HUES6 (cell line): ENCODE results near the gene TMEM165.

Experiments used
- H3K27ac ChIP-seq: 2 replicates; pipeline ENCODE4 v1.7.0; 2013; ENCODE audit warnings: low read depth, mild to moderate bottlenecking, low read length, inconsistent platforms
- H3K27me3 ChIP-seq: 2 replicates; pipeline ENCODE4 v1.6.1; 2013; ENCODE audit warnings: low read length; ENCODE audit not compliant: control insufficient read depth, insufficient read depth
- H3K36me3 ChIP-seq: 2 replicates; pipeline ENCODE4 v1.6.1; 2013; ENCODE audit warnings: low read length; ENCODE audit not compliant: control insufficient read depth, insufficient read depth
- H3K4me1 ChIP-seq: 2 replicates; pipeline ENCODE4 v1.6.1; 2013; ENCODE audit warnings: low read length; ENCODE audit not compliant: control insufficient read depth, insufficient read depth
- H3K4me3 ChIP-seq: 2 replicates; pipeline ENCODE4 v1.5.1; 2013; ENCODE audit warnings: low read depth, low read length
- H3K9ac ChIP-seq: one replicate; pipeline ENCODE4 v1.6.1; 2013; ENCODE audit warnings: mild to moderate bottlenecking, low read length
- H3K9me3 ChIP-seq: 2 replicates; pipeline ENCODE4 v1.6.1; 2013; ENCODE audit warnings: low read depth, low read length; ENCODE audit not compliant: control insufficient read depth, insufficient read depth

Gene TMEM165

GRCh38 chr4:55437823-55438222, 42.1 kb downstream of the TMEM165 start:
- H3K4me3 ChIP-seq = no peak overlapping the region
- H3K4me1 ChIP-seq = peaks cover 6% of the 10 kb centered on the region
- H3K36me3 ChIP-seq = peaks cover 81% of the 10 kb centered on the region
- H3K27ac ChIP-seq = no peak overlapping the region
- H3K9ac ChIP-seq = no peak overlapping the region
- no peaks in the 10 kb centered on the region for H3K27me3 ChIP-seq
- H3K9me3 ChIP-seq = no peaks in the 10 kb centered on the region

DNA sequence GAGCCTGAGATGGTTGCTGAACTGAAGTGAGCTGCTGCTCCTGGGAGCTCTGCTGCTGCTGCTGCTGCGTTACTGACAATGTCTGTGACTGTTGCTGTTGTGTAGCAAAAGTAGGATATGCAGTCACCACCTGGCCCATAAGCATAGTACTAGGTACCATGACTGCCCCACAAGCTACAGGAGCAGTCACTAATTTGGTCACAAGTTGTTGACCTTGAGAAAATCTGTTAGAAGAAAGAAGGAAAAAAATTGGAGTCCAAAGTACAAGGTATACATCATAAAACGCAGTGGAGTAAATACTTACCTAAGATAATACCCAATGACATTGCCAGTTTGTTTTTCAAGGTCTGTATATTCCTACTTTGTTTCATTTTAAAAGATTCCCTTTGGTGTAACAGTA, 42.6 kb downstream of the TMEM165 start:
- Histone ChIP-seq H3K36me3 (peaks cover 80% of the 10 kb centered on the region), H3K4me3 (no peak overlapping the region), H3K9ac (no peak overlapping the region), H3K27me3 (no peaks in the 10 kb centered on the region), H3K9me3 (no peaks in the 10 kb centered on the region), H3K27ac (no peak overlapping the region), H3K4me1 (0 out of 2 replicates have a peak, but pooled peaks cover under 1% of the 10 kb centered on the region)

DNA sequence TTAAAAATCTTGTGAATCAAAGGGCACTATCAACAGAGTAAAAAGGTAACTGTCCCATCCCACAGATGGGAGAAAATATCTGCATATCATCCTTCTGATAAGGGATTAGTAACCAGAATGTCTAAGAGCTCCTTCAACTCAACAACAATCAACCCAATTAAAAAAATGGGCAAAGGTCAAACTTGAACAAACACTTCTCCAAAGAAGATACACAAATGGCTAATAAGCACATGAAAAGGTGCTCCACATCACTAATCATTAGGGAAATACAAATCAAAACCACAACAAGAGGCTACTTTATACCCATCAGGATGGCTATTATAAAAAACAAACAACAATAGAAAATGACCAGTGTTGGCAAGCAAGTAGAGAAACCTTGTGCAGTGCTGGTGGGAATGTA, 43.3 kb downstream of the TMEM165 start:
- Histone ChIP-seq H3K4me1 (no peaks in the 10 kb centered on the region), H3K9ac (no peak overlapping the region), H3K36me3 (peaks cover 81% of the 10 kb centered on the region), H3K9me3 (no peaks in the 10 kb centered on the region), H3K27me3 (no peaks in the 10 kb centered on the region), H3K27ac (no peak overlapping the region), H3K4me3 (no peak overlapping the region)

DNA sequence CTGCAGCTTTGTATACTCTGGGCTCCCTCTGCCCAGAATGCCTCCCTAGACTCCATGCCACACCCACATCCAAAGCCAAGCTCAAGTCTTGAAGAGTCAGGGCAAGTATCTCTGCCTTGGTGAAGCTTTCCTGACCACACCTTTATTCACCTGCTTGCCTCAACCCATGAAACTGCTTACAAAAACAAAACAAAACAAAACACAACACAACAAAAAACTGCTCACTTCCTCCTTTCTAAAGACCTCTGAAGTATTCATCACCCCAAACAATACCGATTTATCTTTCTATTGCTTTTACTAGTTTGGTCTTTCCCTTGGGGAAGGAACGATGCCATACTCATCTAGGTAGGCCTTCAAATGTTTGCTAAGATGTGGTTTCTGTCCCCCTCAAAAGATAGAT, 45.0 kb downstream of the TMEM165 start:
- Histone ChIP-seq H3K27ac (no peak overlapping the region), H3K9me3 (no peaks in the 10 kb centered on the region), H3K36me3 (peaks cover 78% of the 10 kb centered on the region), H3K27me3 (no peaks in the 10 kb centered on the region), H3K4me1 (no peaks in the 10 kb centered on the region), H3K4me3 (no peak overlapping the region), H3K9ac (no peak overlapping the region)

- no peak overlapping the region for H3K4me3 ChIP-seq
- peaks cover 67% of the 10 kb centered on the region for H3K36me3 ChIP-seq
- no peaks in the 10 kb centered on the region for H3K4me1 ChIP-seq
- H3K9me3 ChIP-seq = no peaks in the 10 kb centered on the region
- no peaks in the 10 kb centered on the region for H3K27me3 ChIP-seq
- no peak overlapping the region for H3K27ac ChIP-seq
- H3K9ac ChIP-seq = no peak overlapping the region
Observed at GRCh38 chr4:55442541-55442940, 46.8 kb downstream of the TMEM165 start.

DNA sequence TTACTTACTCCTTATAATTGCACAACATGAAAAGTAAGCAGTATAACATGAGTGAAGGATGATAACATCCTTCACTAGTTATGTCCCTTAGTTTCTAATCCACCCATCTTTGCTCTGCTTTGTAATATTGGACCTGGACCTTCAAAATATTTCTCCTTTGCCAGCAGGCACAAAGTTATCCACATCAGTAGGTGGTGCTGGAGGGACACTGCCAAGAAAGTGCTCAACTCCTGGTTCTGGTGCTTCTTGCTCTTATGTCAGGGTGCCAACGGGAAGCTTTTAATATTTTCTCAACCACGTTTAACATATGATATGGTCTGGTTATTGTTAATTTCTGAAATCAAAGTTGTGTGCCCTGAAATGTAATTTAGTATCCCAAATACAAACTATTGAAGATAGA, 49.1 kb downstream of the TMEM165 start:
- Histone ChIP-seq H3K36me3 (peaks cover 73% of the 10 kb centered on the region), H3K27me3 (no peaks in the 10 kb centered on the region), H3K27ac (no peak overlapping the region), H3K4me3 (no peak overlapping the region), H3K9ac (no peak overlapping the region), H3K9me3 (no peaks in the 10 kb centered on the region), H3K4me1 (no peaks in the 10 kb centered on the region)

GRCh38 chr4:55445921-55446577, 50.3 kb downstream of the TMEM165 start:
- no peak overlapping the region for H3K4me3 ChIP-seq
- H3K27ac ChIP-seq = no peak overlapping the region
- H3K9ac ChIP-seq = no peak overlapping the region
- no peaks in the 10 kb centered on the region for H3K9me3 ChIP-seq
- H3K27me3 ChIP-seq = no peaks in the 10 kb centered on the region
- H3K4me1 ChIP-seq = no peaks in the 10 kb centered on the region
- peaks cover 74% of the 10 kb centered on the region for H3K36me3 ChIP-seq

DNA sequence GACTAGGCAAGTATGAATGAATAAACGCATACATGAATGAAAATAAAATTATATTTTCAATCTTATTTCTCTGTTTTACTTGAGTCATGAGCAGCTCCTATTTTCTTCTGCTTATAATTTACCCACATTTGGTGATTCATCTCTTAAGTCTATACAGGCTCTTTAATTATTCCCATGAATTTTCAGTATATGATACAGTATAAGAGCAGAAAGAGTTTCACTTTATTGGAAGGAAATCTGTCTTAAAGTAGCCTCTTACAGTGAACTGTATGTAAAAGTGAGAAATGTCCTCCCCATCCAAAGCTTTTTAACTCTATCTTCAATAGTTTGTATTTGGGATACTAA, 50.8 kb downstream of the TMEM165 start:
- H3K27ac ChIP-seq = no peak overlapping the region
- H3K36me3 ChIP-seq = peaks cover 75% of the 10 kb centered on the region

DNA sequence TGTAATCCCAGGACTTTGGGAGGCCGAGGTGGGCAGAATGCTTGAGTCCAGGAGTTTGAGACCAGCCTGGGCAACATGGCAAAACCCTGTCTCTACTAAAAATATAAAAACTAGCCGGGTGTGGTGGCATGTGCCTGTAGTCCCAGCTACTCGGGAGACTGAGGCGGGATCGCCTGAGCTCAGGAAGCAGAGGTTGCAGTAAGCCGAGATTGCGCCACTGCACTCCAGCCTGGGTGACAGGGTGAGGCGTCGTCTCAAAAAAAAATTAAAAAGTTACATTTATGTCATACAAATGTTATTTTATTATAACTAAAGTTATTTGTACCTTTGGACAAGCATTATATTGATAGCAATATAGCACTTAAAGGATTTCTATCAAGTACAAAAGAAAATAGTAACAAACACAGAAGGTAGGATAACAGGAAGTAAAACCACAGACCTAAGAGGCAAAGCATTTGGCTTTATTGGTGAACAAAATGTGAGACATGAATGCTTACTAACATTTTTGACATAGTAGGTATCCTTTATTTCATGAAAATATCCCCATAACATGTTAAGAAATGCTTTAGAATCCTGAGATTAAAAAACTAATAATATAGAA, 51.5 kb downstream of the TMEM165 start:
- no peaks in the 10 kb centered on the region for H3K9me3 ChIP-seq
- H3K27ac ChIP-seq = no peak overlapping the region
- no peaks in the 10 kb centered on the region for H3K4me1 ChIP-seq
- peaks cover 75% of the 10 kb centered on the region for H3K36me3 ChIP-seq
- no peaks in the 10 kb centered on the region for H3K27me3 ChIP-seq
- H3K4me3 ChIP-seq = no peak overlapping the region
- no peak overlapping the region for H3K9ac ChIP-seq

More for the DNA sequence above, 50.8 kb downstream of the TMEM165 start:
- no peak overlapping the region for H3K4me3 ChIP-seq
- no peak overlapping the region for H3K9ac ChIP-seq
- H3K9me3 ChIP-seq = no peaks in the 10 kb centered on the region
- H3K27me3 ChIP-seq = no peaks in the 10 kb centered on the region
- H3K4me1 ChIP-seq = no peaks in the 10 kb centered on the region

- Histone ChIP-seq H3K4me1 (no peaks in the 10 kb centered on the region), H3K27me3 (no peaks in the 10 kb centered on the region), H3K36me3 (peaks cover 73% of the 10 kb centered on the region), H3K4me3 (no peak overlapping the region), H3K9me3 (no peaks in the 10 kb centered on the region), H3K9ac (no peak overlapping the region), H3K27ac (no peak overlapping the region)
Observed at GRCh38 chr4:55447831-55448230, 52.1 kb downstream of the TMEM165 start.

- no peak overlapping the region for H3K27ac ChIP-seq
- H3K36me3 ChIP-seq = peaks cover 65% of the 10 kb centered on the region
- no peaks in the 10 kb centered on the region for H3K27me3 ChIP-seq
- H3K9me3 ChIP-seq = no peaks in the 10 kb centered on the region
- H3K4me3 ChIP-seq = no peak overlapping the region
- no peak overlapping the region for H3K9ac ChIP-seq
- no peaks in the 10 kb centered on the region for H3K4me1 ChIP-seq
Observed at GRCh38 chr4:55450566-55450965, 54.8 kb downstream of the TMEM165 start.
